MCF 10A (cell line): ENCODE measurements around the gene PIAS4. TPM values are rescaled to one million over a fixed set of nuclear protein-coding genes. Genes with fewer than 3 reads are reported as not detected.
A peak's percentile ranks its signal among the peaks of the same experiment; 100 is the strongest.

ENCODE experiments used
- BruUV-seq: library from RNA; stranded (reverse); fragments of 400-500 nt; replicated peaks from 2 replicates; lab custom pipeline; 2021; lab: Mats Ljungman, UMichigan
- CTCF ChIA-PET: fragments of 300-600 bp; sonication (Branson Sonifier 250); formaldehyde crosslinking; extraction: SDS; loops from one replicate; lab custom pipeline; 2021; ENCODE audit warnings: antibody characterized with exemption, inconsistent platforms; lab: Yijun Ruan, JAX
- POLR2A ChIA-PET: fragments of 300-600, 350-650 bp; sonication (Branson Sonifier 250); formaldehyde crosslinking; extraction: SDS; loops from one replicate; lab custom pipeline; 2020; ENCODE audit warnings: antibody characterized with exemption, inconsistent platforms; lab: Yijun Ruan, JAX
- DNase-seq: peaks from one replicate; pipeline ENCODE4 v3.0.0-alpha.2; 2018; ENCODE audit not compliant: unreplicated experiment
- H3K27ac Mint-ChIP-seq: one replicate; pipeline ENCODE4 v1.8.0; 2022; ENCODE audit warnings: mild to moderate bottlenecking, low read depth, mixed read lengths; ENCODE audit not compliant: unreplicated experiment
- H3K27me3 Mint-ChIP-seq: one replicate; pipeline ENCODE4 v1.8.0; 2022; ENCODE audit warnings: mixed read lengths; ENCODE audit not compliant: insufficient read depth, unreplicated experiment
- H3K36me3 Mint-ChIP-seq: one replicate; pipeline ENCODE4 v1.8.0; 2022; ENCODE audit warnings: mild to moderate bottlenecking, moderate library complexity, mixed read lengths; ENCODE audit not compliant: insufficient read depth, unreplicated experiment
- H3K4me1 Mint-ChIP-seq: one replicate; pipeline ENCODE4 v1.8.0; 2022; ENCODE audit warnings: mixed read lengths; ENCODE audit not compliant: insufficient read depth, unreplicated experiment
- H3K4me3 Mint-ChIP-seq: one replicate; pipeline ENCODE4 v1.8.0; 2022; ENCODE audit warnings: mild to moderate bottlenecking, moderate library complexity, mixed read lengths; ENCODE audit not compliant: unreplicated experiment
- H3K9me3 Mint-ChIP-seq: one replicate; pipeline ENCODE4 v1.8.0; 2022; ENCODE audit warnings: mixed read lengths; ENCODE audit not compliant: unreplicated experiment
- intact Hi-C: fragments of 100-400 bp; cut with micrococcal nuclease; formaldehyde crosslinking; loops from 2 replicates; pipeline ENCODE4 v1.14.1; 2022
- total RNA-seq: library from RNA; stranded (reverse); gene quantifications from 2 replicates; pipeline ENCODE4 v1.2.3, GENCODE V29; 2022
- TF ChIP-seq, protein P1 (sequence below): fragments of 200-600 bp; IDR thresholded peaks from one replicate; pipeline ENCODE4 v1.8.0; 2022; ENCODE audit warnings: antibody characterized with exemption, mild to moderate bottlenecking; ENCODE audit not compliant: unreplicated experiment

Gene PIAS4
- total RNA-seq, 1 experiment from 2014 or later = 15.1 TPM

DNA sequence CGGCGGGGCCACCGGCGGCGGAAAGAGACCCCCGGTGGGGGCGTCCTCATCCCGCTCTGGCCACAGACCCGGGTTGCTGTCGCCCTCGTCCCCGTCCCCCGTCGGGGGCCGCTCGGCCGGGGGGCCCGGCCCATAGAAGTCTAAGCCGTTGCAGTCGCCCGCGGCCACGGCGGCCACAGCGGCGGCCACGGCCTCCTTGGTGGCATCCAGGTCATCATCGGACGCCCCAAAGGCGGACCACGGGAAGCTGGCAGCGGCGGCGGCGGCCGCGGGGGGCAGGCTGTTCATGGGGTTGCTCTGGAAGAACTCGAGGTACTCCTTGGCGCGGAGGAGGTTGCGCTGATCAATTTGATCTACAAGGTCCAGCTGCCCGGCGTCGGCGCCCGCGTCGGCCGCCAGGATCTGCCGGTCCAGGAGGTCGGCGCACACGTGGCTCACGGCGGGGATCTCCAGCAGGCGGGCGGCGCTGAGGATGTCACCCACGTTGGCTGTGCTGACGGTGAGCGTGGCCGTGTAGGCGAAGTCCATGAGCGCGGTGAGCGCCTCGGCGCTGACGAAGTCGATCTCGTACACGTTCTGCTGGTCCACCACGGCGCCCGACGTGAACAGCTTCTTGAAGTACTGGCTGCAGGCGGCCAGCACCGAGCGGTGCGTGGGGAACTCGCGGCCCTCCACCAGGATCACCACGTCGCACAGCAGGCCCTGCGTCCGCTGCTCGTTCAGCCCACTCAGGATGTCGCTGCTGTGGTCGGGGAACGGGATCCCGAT lies 47.1 kb downstream of the PIAS4 start:
- CTCF ChIA-PET = no interaction called here
- H3K36me3 Mint-ChIP-seq = peaks cover 77% of the 10 kb centered on the region
- BruUV-seq = no TSS peak

DNA sequence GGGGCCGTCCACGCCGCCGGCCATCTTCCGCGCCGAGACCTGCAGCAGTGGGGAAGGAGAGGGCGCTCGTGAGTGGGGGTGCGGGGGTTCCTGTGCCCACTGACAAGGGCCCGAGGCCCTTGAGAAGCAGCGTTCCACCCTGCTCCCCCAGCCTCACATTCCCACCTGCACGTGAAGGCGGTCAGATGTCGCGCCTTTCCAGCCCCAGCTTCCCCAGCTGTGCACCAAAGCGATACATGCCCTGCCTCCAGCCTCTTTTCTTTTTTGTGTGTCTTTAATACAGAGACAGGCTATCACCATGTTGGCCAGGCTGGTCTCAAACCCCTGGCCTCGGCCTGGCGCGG lies 47.6 kb downstream of the PIAS4 start:
- H3K27ac Mint-ChIP-seq = no peak overlapping the region
- H3K9me3 Mint-ChIP-seq = no peaks in the 10 kb centered on the region
- BruUV-seq = no TSS peak
- CTCF ChIA-PET = interaction anchor here (0.6 kb wide), 1 partner anchor 77 kb away, joined by 3 read pairs; no protein-coding TSS in a partner anchor
- peaks cover 36% of the 10 kb centered on the region for H3K4me1 Mint-ChIP-seq
- H3K27me3 Mint-ChIP-seq = no peaks in the 10 kb centered on the region
- POLR2A ChIA-PET = interaction anchor here (0.6 kb wide), 1 partner anchor 1159 kb away, joined by 3 read pairs; no protein-coding TSS in a partner anchor
- TF ChIP-seq, protein P1, sequence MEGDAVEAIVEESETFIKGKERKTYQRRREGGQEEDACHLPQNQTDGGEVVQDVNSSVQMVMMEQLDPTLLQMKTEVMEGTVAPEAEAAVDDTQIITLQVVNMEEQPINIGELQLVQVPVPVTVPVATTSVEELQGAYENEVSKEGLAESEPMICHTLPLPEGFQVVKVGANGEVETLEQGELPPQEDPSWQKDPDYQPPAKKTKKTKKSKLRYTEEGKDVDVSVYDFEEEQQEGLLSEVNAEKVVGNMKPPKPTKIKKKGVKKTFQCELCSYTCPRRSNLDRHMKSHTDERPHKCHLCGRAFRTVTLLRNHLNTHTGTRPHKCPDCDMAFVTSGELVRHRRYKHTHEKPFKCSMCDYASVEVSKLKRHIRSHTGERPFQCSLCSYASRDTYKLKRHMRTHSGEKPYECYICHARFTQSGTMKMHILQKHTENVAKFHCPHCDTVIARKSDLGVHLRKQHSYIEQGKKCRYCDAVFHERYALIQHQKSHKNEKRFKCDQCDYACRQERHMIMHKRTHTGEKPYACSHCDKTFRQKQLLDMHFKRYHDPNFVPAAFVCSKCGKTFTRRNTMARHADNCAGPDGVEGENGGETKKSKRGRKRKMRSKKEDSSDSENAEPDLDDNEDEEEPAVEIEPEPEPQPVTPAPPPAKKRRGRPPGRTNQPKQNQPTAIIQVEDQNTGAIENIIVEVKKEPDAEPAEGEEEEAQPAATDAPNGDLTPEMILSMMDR = no peak
- H3K4me3 Mint-ChIP-seq = no peak overlapping the region
- no peak for DNase-seq
- H3K36me3 Mint-ChIP-seq = peaks cover 73% of the 10 kb centered on the region
- intact Hi-C loops = loop anchor here (5.0 kb wide), 1 partner anchor 68 kb away; the partner anchor contains the start of gene EEF2

More for the DNA sequence above, 47.1 kb downstream of the PIAS4 start:
- H3K4me3 Mint-ChIP-seq = no peak overlapping the region
- no peak overlapping the region for H3K27ac Mint-ChIP-seq
- POLR2A ChIA-PET = no interaction called here
- TF ChIP-seq, protein P1 = no peak
- no peaks in the 10 kb centered on the region for H3K27me3 Mint-ChIP-seq
- no peaks in the 10 kb centered on the region for H3K9me3 Mint-ChIP-seq
- intact Hi-C loops = loop anchor here (5.0 kb wide), 2 partner anchors 47 to 67 kb away; partner anchors contain the start of genes EEF2 and PIAS4
- peaks cover 39% of the 10 kb centered on the region for H3K4me1 Mint-ChIP-seq
- no peak for DNase-seq

DNA sequence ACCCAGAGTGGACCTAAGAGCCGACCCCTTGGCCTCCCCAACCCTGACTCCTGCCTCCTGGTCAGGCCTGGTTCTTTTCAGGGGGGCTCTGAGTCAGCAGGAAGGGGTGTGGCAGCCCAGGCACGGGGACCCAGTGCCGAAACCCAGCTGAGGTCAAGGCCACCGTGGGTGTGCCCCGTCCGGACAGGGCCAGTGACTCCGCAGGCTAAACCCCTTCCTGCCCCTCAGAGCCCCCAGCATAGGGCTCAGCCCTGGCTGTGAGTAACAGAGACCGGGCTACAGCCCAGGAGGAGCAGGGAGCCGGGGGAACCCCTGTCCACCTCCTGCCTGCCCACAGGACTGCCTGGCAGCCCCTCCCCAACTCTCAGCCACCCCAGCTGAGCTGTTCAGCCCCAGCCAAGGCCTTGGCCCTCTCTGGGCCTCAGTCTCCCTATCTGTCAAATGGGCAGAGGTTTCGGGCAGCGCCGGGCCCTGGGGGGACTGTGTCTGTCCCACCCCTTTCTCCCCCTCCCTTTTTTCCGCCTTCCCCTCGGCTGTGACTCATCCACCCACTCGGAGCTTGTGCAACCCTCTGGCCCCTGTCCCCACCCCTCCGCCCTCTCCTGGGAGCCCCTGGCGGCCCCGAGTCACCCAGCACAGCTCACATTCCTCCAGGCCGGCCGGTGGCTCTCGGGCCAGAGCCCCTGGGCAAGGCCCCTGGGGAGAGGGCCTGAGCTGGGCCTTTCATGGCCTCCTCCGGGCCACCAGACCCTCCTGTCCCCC lies 50.6 kb downstream of the PIAS4 start:
- CTCF ChIA-PET = interaction anchor here (0.6 kb wide), 3 partner anchors 68 to 235 kb away, joined by 3 to 4 read pairs (median 4); no protein-coding TSS in a partner anchor
- peak; percentile 96 for DNase-seq
- BruUV-seq = no TSS peak
- Mint-ChIP-seq H3K9me3 (no peaks in the 10 kb centered on the region), H3K4me3 (peak overlapping the region; percentile 68), H3K27me3 (no peaks in the 10 kb centered on the region), H3K36me3 (peaks cover 63% of the 10 kb centered on the region), H3K4me1 (peaks cover 19% of the 10 kb centered on the region), H3K27ac (peak overlapping the region; percentile 70)
- intact Hi-C loops = loop anchor here (5.0 kb wide), 1 partner anchor 71 kb away; the partner anchor contains the start of gene EEF2
- POLR2A ChIA-PET = interaction anchor here (0.6 to 3.9 kb wide), 8 partner anchors 8 to 1420 kb away, joined by 3 to 19 read pairs (median 4); partner anchors contain the start of genes DAPK3, EEF2 and PIAS4
- TF ChIP-seq, protein P1 = peak; percentile 21
